Measurements from ENCODE around the gene MKNK2. TPM values are rescaled to one million over a fixed set of nuclear protein-coding genes. Genes with fewer than 3 reads are reported as not detected.

Gene MKNK2
- polyA plus RNA-seq, 4 donors: 62.2 to 94.8 (median 66.3) TPM

DNA sequence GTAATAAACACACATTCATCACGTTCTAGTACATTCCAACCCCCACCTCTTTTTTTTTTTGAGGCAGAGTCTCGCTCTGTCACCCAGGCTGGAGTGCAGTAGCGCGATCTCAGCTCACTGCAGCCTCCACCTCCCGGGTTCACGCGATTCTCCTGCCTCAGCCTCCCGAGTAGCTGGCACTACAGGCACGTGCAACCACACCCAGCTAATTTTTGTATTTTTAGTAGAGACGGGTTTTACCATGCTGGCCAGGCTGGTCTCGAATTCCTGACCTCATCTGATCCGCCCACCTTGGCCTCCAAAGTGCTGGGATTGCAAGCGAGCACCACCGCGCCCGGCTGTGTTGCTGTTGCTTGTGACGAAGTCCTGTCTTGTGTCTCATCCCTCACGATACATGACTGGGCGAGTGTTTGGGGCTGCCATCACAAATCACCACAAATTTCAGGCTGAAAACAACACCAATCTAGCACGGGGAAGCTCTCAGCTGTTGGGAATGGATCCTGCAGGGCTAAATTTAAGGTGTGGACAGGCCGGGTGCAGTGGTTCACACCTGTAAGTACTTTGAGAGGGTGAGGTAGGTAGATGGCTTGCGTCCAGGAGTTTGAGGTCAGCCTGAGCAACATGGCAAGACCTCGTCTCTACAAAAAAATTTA is 29.4 kb upstream of the MKNK2 start:
- no peak for DNase-seq (ENCODE audit: low read depth in 4 of 4, low spot score in 3 of 4)

DNA sequence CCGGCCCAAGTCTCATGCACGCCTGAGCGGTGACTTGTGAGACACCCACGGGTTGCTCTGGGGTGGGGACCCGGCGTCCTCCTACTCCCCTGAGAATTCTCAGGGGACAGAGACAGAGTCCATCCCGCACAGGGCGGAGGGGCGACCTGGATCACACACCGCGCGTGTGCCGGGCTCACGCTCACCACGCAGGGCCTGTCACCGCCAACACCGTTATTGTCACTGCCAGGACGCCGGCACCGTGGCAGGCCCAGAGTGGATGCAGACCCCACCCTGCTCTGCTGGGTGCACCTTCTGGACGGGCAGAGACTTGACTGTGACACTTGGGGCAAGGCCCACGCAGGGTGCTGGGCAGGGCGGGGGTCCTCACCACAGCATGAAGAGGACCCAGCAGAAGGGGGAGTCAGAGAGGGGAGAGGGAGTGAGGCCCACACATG is 28.8 kb upstream of the MKNK2 start:
- no peak for DNase-seq (ENCODE audit: low read depth in 4 of 4, low spot score in 3 of 4)

DNA sequence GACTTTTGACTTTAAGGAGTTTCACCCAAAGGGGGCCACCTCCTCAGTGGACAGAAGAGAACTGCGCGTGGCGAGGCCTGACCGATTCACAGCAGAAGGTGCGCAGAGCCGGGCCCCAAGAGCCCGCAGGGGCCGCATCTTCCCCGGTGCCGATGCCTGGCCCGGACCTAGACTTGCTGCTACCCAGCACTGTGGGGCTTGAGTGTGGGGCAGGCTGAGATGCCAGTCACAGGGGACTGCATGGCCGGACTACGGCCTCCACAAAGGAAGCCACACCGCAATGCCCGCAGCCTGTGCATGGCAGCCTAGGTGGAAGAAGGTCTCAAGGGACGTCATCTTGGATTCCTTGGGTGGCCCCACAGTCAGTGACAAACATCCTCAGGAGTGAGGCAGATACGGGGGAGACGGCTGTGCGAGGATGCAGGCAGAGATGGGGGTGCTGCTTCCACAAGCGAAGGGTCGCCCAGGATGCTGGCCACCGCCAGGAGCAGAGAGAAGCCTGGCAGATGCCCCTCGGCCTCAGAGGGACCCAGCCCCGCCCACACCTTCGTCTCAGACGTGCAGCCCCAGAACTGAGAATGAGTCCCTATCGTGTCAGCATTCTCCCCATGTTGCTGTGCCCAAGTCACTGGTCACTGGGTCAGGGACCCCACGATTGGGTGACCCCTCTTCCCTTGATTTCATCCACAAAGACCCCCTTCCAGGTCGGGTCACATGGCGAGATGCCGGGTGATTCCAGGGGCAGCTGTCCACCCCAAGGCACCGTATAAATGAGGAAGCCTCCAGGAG is 28.2 kb upstream of the MKNK2 start:
- no peak for DNase-seq (ENCODE audit: low read depth in 4 of 4, low spot score in 3 of 4)

DNA sequence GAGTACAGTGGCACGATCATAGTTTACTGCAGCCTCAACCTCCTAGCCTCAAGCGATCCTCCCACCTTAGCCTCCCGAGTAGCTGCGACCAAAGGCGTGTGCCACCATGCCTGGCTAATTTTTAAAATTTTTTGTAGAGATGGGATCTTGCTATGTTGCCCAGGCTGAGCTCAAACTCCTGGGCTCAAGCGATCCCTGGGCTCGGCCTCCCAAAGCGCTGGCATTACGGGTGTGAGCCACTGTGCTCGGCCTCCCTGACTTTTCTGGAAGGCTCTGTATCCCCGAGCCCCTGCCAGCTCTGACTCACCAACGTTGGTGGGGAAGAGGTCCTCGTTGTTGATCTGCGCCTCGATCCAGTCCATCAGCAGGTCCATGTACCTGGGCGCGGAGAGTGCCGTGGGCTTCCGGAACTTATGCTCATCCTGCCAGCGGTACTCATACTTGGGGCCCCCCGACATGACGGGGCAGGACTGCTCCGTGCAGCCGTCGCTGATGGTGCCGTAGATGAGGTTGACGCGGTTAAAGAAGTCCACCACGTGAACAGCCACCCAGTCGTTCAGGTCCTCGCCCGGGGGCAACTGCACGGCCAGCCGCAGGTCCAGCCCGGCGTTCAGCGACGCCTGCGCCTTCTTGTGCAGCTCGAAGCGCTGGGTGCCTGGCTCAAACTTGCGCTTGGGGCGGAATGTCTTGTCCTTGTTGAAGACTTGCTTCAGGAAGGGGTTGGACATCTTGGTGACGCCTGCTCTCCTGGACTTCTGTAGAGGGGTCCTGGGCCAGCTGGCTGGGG is 27.0 kb upstream of the MKNK2 start:
- no peak for DNase-seq (ENCODE audit: low read depth in 4 of 4, low spot score in 3 of 4)

DNA sequence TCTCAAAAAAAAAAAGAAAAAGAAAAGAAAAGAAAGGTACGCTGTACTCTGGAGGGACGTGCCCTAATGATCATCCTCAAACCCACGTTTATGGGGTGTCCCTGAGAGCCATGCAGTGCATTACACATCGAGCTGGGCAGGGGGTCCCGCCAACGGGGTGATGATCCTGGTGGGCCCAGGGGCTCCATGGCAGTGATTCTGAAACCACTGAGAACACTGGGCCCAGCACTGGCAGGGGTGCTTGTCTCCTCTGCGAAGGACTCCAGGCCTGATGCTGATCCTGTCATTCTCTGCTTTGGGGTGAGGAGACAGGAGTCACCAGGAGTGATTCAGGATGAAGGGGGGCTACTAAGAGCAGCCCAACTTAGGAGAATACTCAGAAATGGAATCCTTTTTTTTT is 26.4 kb upstream of the MKNK2 start:
- no peak for DNase-seq (ENCODE audit: low read depth in 4 of 4, low spot score in 3 of 4)

DNA sequence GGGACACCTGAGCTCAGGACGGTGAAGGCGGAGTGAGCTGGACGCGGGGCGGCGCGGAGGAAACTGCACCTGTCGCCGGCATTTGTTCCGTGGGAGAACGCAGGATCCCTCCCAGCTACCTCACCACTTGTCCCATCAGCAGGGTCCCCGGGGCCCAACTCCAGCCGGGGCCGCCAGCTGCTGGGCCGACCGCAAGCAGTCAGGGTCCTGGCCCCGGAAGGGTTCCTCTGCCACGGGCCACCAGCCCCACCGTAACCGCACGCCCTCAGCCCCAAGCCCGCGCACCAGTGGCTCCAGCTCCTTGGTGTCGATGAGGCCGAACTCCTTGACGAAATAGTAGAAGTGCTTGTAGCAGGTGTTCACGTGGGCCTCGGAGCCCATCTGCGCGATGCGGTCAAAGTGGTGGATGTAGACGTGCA is 25.5 kb upstream of the MKNK2 start:
- no peak for DNase-seq (ENCODE audit: low read depth in 4 of 4, low spot score in 3 of 4)

DNA sequence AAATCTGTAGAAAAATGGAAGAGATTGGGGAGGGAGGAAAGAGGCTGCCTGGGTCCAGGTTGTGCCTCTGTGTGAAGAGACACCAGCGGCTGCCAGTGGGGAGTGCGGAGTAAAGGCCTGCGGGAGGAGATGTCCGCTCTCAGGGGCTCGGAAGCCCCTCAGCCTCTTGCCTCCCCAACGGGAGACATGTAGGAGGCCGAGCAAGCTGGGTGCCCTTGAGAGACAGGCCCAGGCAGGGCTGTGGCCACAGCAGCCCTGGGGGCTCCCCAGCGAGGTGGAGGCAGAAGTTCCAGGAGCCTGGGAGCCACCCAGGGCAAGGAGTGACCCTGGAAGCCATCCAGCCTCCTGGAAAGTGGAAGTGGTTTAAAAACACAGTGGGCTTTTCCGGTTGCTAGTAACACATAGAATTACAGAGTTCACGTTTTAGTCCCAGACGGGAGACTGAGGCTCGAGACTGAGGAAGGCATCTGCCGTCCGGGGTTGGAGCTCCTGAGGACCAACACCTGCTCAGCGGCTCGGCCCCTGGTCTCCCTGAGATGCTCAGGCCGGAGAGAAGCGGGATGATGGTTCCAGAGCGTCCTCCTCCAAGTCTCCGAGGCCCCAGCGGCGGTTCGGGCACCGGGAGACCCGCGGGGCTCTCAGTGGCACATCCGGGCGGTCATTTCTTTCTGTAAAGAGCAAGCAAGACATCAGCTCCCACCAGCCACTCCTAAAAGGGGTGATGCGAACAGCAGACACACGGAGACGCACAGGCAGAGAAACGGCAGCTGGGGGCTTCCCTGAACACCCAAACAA is 21.9 kb upstream of the MKNK2 start:
- DNase-seq (ENCODE audit: low read depth in 4 of 4, low spot score in 3 of 4): no peak

DNA sequence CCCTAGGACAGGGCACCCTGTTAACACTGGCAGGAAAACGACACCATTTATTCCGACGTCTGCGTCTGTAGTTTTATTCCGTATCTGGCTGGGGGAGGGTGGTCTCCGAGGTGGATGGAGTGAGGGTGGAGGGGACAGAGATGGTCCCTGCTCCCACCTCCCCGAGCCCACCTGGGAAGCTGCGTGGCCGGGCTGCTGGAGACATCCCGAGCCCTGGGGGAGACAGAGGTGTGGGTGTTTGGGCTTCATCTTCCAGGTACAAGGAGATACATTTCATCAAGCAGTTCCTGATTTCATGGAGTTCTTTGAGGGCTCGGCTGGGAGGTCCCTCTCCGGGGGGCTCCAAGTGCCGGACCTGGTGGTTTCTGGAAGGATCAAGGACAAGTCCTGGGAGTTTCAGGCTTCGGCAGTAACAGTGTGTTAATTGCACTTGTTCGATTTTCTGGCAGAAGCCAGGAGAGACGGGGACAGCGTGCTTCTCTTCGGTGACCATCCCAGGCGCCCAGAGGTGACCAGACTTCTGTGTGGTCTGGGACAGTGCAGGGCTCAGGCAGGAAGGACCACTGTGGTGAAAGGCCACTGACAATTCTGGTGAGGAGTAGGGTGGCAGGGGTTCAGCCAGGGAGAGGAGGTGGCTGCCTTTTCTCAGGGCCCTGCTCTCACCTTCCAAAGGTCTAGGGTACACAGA is 20.1 kb upstream of the MKNK2 start:
- no peak for DNase-seq (ENCODE audit: low read depth in 4 of 4, low spot score in 3 of 4)

DNA sequence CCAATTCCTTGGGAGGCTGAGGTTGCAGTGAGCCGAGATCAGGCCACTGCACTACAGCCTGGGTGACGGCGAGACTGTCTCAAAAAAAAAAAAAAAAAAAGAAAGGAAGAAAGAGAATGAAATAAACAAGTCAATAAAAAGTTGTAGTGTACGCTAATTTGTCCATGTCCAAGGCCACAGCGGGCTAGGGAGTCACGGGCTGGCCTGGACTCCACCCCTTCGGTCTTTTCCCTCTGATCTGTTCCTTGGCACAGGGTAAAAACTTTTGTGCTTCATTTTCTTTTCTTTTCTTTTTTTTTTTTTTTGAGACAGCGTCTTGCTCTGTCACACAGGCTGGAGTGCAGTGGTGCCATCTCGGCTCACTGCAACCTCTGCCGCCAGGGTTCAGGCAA is 19.4 kb upstream of the MKNK2 start:
- DNase-seq (ENCODE audit: low read depth in 4 of 4, low spot score in 3 of 4): no peak

DNA sequence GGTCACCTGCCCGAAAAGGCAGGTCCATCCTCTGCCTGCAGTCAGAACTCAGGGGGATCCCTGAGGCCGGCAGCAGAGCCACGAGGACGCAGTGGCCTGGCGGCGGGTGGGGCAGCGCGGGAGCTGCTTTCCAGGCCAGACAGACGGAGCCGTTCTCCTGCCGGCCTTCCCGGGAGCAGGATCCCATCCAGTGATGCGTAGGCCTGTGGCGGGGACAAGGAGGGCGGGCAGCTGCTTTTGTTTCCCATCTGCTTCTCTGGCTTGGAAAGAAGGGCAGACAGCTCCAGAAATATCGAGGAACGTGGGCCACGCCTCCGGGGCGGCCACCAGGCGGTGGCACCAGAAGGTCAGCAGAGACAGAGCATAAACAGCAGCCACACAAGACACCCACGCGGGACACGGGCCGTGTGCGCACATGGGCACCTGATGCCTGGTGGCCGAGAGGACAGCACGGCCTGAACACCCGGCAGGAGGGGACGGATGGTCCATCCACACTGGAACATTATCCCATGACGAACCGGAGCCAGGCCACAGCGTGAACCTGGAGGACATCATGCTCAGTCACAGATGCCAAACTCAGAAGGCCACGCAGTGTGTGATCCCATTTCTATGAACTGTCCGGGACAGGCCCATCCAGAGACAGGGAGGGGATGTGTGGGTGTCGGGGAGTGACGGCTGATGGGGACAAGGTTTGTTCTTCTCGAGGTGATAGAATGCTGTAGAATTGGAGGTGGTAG is 13.9 kb upstream of the MKNK2 start:
- no peak for DNase-seq (ENCODE audit: low read depth in 4 of 4, low spot score in 3 of 4)

DNA sequence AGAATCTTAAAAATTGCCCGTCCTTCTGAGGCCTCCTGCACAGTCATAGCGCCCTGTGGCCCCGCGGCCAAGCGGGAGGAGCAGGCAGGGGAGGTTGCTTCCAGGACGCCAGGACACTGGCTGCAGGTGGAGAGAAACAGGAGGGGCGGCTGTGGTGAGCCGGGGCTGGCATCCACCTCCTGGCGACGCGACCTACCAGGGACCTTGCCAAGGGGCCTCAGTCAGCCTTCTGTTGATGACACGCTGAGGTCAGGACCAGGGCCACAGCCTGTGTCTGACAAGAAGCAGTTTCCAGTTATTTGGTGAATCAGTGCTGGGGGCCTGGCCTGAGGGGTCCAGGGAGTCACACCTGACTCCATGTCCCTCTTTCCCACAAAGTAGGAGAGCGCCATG is 13.3 kb upstream of the MKNK2 start:
- DNase-seq (ENCODE audit: low read depth in 4 of 4, low spot score in 3 of 4): no peak

DNA sequence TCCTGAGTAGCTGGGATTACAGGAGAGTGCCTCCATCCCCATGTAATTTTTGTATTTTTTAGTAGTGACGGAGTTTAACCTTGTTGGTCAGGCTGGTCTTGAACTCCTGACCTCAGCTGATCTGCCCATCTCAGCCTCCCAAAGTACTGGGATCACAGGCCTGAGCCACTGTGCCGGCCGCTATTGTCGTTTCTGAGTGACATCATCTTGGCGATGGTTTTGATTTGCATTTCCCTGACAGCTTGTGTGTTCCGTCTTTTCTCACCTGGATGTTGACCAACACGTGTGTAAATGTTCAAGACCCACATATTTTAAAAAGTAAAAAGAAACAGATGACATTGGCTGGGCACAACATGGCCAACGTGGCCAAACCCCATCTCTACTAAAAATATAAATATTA is 12.8 kb upstream of the MKNK2 start:
- no peak for DNase-seq (ENCODE audit: low read depth in 4 of 4, low spot score in 3 of 4)

DNA sequence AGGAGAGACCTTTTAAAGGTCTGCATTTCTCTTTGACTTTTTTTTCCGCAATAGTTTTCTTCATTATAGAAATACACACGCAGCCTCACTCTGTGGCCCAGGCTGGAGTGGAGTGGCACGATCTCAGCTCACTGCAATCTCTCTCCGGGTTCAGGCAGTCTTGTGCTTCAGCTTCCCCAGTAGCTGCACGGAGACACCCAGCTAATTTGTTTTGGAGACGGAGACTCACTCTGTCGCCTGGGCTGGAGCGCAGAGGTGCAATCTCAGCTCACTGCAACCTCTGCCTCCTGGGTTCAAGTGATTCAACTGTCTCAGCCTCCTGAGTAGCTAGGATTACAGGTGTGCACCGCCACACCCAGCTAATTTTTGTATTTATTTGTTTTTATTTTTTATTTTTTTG is 11.7 kb upstream of the MKNK2 start:
- no peak for DNase-seq (ENCODE audit: low read depth in 4 of 4, low spot score in 3 of 4)

DNA sequence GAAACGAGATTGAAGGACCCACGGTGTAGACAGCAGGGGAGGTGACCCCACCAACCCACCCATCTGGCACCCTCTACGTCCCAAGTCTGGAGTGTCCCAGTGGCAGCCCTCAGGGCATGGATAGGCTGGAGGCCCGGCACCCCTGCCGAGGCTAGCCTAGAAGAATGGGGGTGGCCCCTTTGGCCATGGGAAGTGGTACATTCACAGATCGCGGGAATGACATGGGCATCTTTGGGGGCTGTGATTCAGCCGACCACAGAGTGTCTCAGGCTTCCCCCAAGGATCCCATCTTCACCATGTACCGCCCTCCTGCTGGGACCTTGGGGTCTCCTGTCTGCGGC is 11.3 kb upstream of the MKNK2 start:
- no peak for DNase-seq (ENCODE audit: low read depth in 4 of 4, low spot score in 3 of 4)

DNA sequence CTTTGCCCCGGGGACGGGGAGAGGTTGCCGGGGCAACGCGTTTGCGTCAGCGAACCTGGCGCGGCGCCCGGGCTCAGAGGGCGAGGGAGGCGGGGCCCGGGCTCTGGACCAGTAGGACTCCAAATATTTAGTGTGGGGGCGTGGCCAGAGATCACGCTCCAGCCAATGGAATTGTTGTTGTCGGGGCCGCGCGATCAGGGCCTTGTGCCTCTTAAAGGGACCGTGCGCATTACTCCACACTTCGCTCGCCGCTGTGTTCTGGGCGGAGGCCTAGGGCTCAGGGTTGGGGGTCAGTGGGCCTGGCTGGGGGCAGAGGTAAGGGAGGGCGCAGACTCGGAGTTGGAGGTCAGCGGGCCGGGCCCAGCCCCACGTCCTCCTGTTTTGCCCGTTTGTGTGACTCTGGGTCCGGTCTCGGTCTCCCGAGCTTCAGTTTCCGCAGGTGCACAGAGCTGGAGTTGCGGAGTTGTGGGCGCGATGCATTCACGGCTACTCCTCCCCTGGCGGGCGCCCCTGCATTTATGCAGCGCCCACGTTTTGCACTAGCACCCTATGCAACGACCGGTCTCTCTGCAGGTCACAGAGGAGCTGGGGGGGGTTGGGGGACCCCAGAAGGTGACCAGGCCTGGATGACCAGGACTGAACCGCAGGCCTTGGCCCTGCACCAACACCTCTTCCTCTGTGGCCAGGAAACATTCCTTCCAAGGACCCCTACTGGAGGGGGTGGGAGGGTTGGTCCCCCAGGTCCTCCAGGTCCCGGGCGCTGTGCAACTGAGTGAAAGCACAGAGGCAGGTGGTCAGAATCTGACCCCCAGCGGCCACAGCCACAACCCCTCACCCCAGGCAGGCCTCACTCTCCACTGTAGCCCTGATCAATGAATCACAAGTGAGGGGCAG is 10.7 kb upstream of the MKNK2 start:
- peak; percentile 96 to 99 (median 97) for DNase-seq (ENCODE audit: low read depth in 4 of 4, low spot score in 3 of 4)

DNA sequence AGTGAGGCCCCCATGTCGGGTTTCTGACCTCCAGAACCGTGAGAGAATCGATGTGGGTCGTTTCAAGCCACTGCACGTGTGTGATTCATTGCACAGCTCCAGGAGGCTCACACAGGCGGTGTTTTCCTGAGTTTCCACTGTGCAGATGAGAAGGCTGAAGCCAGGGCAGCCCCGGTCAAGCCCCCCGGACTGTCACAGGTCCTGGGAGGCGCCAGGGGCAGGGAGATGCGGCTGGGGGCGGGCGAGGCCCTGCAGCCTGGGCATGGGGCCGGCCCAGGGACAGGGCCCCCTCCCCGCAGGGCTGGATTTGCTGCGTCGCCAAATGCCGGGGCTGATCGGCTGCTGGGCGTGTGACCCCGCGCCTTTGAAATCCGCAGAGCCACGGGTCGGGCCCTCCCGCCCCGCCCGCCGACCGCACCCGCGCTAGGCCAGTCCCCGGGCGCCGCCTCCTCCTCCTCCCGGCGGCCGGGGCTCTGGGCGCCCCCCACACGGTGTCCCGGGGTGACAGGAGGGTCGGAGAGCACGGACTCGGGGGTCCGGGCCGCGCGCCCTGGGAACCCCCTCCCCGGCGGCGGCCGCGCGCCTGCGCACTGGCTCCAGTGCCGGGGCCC is 9.9 kb upstream of the MKNK2 start:
- no peak for DNase-seq (ENCODE audit: low read depth in 4 of 4, low spot score in 3 of 4)

DNA sequence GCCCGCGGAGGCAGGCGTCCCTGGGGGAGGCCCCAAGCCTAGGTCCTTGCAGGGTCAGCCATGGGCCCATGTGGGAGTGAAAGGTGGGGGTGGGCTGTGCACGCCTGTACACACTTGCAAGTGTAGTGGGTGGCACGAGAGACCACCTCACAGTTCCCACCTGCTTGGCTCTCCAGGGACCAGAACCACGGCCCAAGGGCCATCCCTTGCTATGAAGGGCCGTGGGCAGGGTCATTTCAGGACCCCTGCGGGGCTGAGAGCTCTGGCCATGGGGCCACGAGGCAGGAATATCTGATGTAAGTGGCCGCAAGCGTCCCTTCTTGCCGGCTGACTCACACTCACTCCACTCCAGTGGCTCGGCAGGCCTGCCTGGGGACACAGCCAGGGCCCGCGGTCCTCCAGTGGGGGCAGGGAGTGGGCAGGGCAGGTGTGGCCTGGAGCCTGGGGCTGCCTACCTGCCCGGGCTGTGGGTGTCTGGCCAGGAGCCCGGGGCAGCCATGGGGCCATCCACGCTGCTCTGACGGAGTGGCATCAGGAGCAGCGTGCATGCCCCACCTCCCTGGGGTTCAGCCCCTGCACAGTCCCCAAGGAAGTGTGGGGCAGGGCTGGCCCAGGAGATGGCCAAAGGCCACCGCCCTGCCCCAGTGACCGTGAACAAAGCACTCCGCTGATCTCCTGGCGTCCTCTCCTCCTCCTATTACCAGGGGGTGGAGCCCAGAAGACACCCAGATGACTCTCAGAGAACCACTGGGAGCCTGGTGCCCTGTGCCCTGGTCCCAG is 8.6 kb upstream of the MKNK2 start:
- no peak for DNase-seq (ENCODE audit: low read depth in 4 of 4, low spot score in 3 of 4)
